ENCODE data around the gene PACS1. TPM values are rescaled to one million over a fixed set of nuclear protein-coding genes. Genes with fewer than 3 reads are reported as not detected.
A peak's percentile ranks its signal among the peaks of the same experiment; 100 is the strongest.
"Not testable (repeated sequence)": the region's sequence is repeated elsewhere in the genome, so short reads cannot be mapped to it uniquely, and the experiment has no call there.

Gene PACS1
- total RNA-seq, 1 donor from 2014 or later, result 50.8 TPM

DNA sequence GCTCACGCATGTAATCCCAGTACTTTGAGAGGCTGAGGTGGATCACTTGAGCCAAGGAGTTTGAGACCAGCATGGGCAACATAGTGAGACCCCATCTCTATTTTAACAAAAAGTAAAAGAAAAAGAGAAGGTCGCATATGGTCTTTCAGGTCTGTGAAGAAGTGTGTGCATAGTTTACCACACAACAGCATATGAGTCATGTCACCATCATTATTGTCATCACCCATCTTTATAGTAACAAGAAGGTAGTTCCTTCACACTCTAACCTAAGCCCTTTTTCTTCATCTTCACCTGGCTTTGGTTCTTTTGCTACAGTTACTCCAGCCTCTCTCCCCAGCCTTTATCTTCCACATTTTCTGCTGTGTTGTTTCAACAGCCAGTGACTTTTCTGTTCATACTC lies 39.2 kb downstream of the PACS1 start:
- TF ChIP-seq, protein P1, sequence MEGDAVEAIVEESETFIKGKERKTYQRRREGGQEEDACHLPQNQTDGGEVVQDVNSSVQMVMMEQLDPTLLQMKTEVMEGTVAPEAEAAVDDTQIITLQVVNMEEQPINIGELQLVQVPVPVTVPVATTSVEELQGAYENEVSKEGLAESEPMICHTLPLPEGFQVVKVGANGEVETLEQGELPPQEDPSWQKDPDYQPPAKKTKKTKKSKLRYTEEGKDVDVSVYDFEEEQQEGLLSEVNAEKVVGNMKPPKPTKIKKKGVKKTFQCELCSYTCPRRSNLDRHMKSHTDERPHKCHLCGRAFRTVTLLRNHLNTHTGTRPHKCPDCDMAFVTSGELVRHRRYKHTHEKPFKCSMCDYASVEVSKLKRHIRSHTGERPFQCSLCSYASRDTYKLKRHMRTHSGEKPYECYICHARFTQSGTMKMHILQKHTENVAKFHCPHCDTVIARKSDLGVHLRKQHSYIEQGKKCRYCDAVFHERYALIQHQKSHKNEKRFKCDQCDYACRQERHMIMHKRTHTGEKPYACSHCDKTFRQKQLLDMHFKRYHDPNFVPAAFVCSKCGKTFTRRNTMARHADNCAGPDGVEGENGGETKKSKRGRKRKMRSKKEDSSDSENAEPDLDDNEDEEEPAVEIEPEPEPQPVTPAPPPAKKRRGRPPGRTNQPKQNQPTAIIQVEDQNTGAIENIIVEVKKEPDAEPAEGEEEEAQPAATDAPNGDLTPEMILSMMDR (IDR thresholded peaks at IDR 0.05), result no peak
- H3K27me3 ChIP-seq (ENCODE audit: low read depth), result no peaks in the 10 kb centered on the region
- H3K9me3 ChIP-seq, result no peaks in the 10 kb centered on the region
- H3K27ac ChIP-seq, result no peak overlapping the region
- ATAC-seq, result no peak
- no peaks in the 10 kb centered on the region for H3K36me3 ChIP-seq
- intact Hi-C loops (cut with DNase I), result no loop called here
- H3K4me3 ChIP-seq, result no peak overlapping the region
- no peak for DNase-seq
- peaks cover 38% of the 10 kb centered on the region for H3K4me1 ChIP-seq

DNA sequence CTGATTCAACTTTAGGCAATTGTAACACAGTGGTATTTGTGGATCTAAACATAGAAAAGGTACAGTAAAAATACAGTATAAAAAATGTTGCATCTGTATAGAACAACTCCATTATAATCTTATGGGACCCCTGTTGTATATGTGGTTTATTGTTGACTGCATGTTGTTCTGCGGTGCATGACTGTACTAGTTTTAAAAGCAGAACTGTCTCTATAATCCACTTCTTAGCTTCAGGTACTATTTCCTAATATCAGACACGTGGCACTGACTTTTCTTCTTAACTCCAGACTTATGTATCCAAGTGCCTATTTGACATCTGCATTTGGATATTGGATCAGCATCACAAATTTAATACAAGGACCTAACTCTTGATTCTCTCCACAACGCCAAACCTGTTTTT lies 41.1 kb downstream of the PACS1 start:
- Histone ChIP-seq H3K4me3 (no peak overlapping the region), H3K27me3 (ENCODE audit: low read depth) (no peaks in the 10 kb centered on the region), H3K4me1 (peaks cover 56% of the 10 kb centered on the region), H3K36me3 (no peaks in the 10 kb centered on the region), H3K27ac (no peak overlapping the region), H3K9me3 (no peaks in the 10 kb centered on the region)
- DNase-seq (no peak), ATAC-seq (no peak)
- TF ChIP-seq, protein P1 (IDR thresholded peaks at IDR 0.05), result no peak
- intact Hi-C loops (cut with DNase I), result no loop called here

DNA sequence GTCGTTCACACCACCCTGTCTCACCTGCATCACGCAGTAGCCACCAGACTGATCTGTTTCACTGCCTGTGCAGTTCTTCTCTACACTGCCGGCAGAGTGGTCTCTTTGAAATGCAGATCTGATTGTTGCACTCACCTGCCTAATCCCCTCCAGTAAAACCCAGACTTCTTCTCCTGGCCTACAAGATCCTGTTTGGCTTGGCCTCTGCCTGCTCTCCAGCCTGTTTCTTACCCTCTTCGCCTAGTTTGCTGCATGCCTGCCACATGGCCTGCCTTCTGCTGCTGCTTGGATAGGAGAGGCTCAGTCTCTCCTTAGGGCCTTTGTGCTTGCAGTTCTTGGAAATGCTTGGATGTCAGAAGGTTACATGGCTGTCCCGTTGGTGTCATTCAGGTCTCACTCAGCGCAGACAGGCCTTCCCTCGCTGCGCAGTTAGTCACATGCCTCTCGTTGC lies 42.0 kb downstream of the PACS1 start:
- no peak overlapping the region for H3K4me3 ChIP-seq
- ATAC-seq (peak in 1 of 2 donors; percentile 18), DNase-seq (no peak)
- intact Hi-C loops (cut with DNase I), result no loop called here
- peak overlapping the region; percentile 37 for H3K27ac ChIP-seq
- TF ChIP-seq, protein P1 (IDR thresholded peaks at IDR 0.05), result no peak
- no peaks in the 10 kb centered on the region for H3K9me3 ChIP-seq
- H3K36me3 ChIP-seq, result no peaks in the 10 kb centered on the region
- no peaks in the 10 kb centered on the region for H3K27me3 ChIP-seq (ENCODE audit: low read depth)
- H3K4me1 ChIP-seq, result peaks cover 60% of the 10 kb centered on the region

DNA sequence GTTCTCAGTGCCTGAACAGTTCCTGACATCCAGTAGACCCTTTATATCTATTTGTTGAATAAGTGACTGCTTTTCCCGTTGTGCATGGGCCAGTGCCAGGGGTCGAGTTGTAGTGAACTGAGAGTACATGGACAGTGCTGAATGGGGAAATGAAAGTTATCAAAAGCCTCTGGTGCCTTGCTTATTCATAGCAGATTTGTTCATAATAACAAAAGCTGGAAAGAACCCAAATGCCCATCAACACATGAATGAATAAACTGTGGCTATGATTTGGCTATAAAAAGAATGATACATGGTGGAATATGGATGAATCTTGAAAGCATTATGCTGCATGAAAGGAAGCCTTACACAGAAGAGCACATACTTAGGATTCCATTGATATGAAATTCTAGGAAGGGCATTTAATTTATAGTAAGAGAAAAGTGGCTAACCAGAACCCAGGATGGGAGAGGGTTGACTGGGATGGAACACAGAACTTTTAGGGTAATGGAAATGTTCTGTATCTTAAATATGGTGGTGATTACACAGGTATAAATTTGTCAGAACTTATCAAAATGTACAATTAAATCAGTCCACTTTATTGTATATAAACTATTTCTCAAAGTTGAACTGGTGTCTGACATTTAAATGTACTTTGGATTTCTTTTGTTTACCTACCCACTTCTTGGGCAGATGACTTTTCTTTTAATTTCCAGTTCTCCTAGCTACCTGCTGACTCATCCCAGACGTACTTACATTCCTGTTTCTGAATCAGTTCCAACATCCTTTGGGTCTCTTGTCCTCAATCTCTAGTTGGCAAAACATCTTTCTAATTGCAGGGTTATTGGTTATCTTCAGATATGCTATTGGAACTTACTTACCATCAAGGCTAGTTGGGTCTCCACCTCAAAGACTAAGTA lies 42.8 kb downstream of the PACS1 start:
- intact Hi-C loops (cut with DNase I), result no loop called here
- Histone ChIP-seq H3K27ac (peak overlapping the region; percentile 37), H3K4me1 (peaks cover 55% of the 10 kb centered on the region), H3K27me3 (ENCODE audit: low read depth) (no peaks in the 10 kb centered on the region), H3K9me3 (no peaks in the 10 kb centered on the region), H3K36me3 (no peaks in the 10 kb centered on the region), H3K4me3 (no peak overlapping the region)
- TF ChIP-seq, protein P1 (IDR thresholded peaks at IDR 0.05), result no peak
- DNase-seq, result no peak
- ATAC-seq, result peak; percentile 59 to 65

DNA sequence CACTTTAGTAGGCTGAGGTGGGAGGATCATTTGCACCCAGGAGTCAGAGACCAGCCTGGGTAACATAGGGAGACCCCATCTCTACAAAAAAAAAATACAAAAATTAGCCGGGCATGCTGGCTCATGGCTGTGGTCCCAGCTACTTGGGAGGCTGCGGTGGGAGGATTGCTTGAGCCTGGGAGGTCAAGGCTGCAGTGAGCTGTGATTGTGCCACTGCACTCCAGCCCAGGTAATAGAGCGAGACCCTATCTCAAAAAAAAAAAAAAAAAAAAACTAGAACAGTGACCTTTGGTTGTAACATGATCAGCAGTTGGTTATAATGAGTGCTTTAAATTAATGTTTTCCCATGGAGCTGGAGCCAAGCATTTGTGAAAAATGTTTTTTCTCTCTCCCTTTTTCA lies 44.9 kb downstream of the PACS1 start:
- H3K36me3 ChIP-seq; ATAC-seq; H3K9me3 ChIP-seq; intact Hi-C loops (cut with DNase I); H3K27me3 ChIP-seq (ENCODE audit: low read depth); DNase-seq; H3K4me3 ChIP-seq; H3K27ac ChIP-seq: not testable (repeated sequence)
- H3K4me1 ChIP-seq, result peaks cover 74% of the 10 kb centered on the region

DNA sequence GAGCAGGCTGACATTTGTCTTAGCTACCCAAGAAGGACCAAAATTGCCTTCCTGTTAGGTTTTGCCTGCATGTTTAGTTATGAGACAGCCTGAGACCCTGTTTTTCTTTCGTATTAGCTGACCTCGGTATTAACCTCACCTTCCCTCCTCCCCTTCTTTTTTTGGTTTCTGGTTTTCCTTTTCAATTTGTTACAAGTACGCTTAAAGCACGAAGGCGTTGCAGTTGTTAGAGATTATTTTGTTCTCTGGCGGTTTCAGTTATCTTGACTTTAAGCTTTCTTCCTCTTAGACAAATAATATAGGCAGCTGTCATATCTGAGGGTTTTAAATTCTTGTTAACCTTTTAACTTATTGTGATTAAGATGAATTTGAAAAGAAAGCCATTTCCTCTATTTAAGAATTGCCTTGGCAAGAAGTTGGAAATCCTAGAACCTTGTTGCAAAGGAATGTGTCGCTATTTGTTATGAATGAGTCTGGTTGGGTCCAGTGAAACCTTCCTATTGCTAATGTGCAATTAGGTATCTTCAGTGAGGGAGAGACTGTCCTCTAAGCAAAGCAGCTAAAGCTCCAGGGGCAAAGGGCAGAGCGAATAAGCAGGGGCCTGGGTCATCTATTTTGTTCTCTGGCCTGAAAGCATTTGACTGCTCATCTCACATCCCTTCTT lies 45.7 kb downstream of the PACS1 start:
- intact Hi-C loops (cut with DNase I), result no loop called here
- Histone ChIP-seq H3K4me3 (no peak overlapping the region), H3K9me3 (no peaks in the 10 kb centered on the region), H3K36me3 (no peaks in the 10 kb centered on the region), H3K27me3 (ENCODE audit: low read depth) (no peaks in the 10 kb centered on the region), H3K4me1 (peaks cover 79% of the 10 kb centered on the region), H3K27ac (no peak overlapping the region)
- DNase-seq (no peak), ATAC-seq (peak in 1 of 2 donors; percentile 35)
- TF ChIP-seq, protein P1 (IDR thresholded peaks at IDR 0.05), result no peak
